ENCODE data around the gene CASZ1. TPM values are rescaled to one million over a fixed set of nuclear protein-coding genes. Genes with fewer than 3 reads are reported as not detected.

CASZ1 gene
- total and polyA plus RNA-seq, 2 donors from 2014 or later = 10.1 to 33.0 TPM

DNA sequence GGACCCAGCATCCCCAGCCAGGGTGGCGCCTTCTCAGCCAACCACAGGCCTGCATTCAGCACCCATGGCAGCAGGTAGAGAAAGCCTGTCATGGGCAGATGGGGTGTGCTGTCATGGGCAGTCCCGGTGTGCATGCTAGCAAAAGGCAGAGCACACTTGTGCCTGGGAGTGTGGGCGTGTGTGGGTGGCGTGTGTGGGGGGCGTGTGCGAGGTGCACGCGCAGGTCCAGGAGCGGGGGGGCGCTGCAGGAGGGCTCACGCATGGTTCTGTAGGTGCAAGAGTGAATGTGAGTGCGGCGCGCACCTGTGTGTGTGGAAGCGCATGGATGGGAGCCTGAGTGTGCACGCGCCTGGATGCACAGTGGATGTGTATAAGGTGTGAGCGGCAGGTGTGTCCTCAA is 137.2 kb downstream of the CASZ1 start:
- H3K9ac ChIP-seq (ENCODE audit: low read length in 3 of 3) = no peak overlapping the region

DNA sequence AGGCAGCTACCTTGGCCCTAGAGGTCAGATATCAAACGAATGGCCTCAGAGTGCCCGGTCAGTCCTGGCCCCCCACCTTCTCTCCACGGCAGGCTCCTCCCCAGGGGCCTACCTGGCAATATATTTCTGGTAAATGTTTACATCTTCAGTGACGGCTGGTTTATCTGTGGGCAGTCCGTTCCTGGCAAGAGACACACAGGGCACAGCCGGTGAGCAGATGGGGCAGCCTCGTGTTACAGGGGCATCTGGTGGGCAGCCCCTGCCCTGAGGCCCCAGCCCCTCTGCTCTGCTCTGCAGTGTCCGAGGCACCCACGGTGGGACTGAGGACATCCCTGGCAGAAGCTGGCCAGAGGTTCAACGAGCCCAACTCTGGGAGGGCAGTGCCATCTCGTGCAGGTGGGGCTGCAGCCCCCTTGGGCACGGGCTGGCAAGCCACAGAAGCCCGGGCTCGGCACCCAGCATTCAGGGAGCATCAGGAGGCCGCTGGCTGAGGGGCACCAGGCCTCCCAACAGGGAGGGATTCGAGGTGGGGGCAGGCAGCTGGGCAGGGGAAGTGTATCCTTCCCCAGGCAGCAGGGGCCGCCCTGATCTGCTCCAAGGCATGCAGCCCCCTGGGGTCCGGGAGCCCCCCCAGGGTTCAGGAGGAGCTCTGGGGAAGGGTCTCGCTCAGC is 137.9 kb downstream of the CASZ1 start:
- H3K27ac ChIP-seq (ENCODE audit: low read depth in 2 of 2, low read length in 2 of 2) = no peak overlapping the region
- FAIRE-seq (no peak), DNase-seq (no peak)
- peaks cover 2 to 9% (median 3%) of the 10 kb centered on the region in 3 donors for H3K36me3 ChIP-seq (ENCODE audit: control insufficient read depth in 2 of 3, insufficient read depth in 3 of 3, low read length in 3 of 3)
- no peaks in the 10 kb centered on the region for H3K27me3 ChIP-seq (ENCODE audit: control insufficient read depth, insufficient read depth, low read length)
- peaks cover 1 to 4% (median 3%) of the 10 kb centered on the region in 3 donors for H3K4me1 ChIP-seq (ENCODE audit: control insufficient read depth in 2 of 3, insufficient read depth in 2 of 3, low read depth in 1 of 3, low read length in 3 of 3)
- H3K4me3 ChIP-seq (ENCODE audit: low read length in 3 of 3) = no peak overlapping the region
- TF ChIP-seq, protein P1, sequence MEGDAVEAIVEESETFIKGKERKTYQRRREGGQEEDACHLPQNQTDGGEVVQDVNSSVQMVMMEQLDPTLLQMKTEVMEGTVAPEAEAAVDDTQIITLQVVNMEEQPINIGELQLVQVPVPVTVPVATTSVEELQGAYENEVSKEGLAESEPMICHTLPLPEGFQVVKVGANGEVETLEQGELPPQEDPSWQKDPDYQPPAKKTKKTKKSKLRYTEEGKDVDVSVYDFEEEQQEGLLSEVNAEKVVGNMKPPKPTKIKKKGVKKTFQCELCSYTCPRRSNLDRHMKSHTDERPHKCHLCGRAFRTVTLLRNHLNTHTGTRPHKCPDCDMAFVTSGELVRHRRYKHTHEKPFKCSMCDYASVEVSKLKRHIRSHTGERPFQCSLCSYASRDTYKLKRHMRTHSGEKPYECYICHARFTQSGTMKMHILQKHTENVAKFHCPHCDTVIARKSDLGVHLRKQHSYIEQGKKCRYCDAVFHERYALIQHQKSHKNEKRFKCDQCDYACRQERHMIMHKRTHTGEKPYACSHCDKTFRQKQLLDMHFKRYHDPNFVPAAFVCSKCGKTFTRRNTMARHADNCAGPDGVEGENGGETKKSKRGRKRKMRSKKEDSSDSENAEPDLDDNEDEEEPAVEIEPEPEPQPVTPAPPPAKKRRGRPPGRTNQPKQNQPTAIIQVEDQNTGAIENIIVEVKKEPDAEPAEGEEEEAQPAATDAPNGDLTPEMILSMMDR (IDR thresholded peaks at IDR 0.05; ENCODE audit: borderline replicate concordance, extremely low read depth, insufficient read depth) = no peak
- intact Hi-C loops (cut with DNase I) = no loop called here
- H3K9me3 ChIP-seq (ENCODE audit: control insufficient read depth in 2 of 3, insufficient read depth in 1 of 3, low read length in 3 of 3) = peaks cover 0 to 5% (median 0%) of the 10 kb centered on the region in 3 donors
- H3K9ac ChIP-seq (ENCODE audit: low read length in 3 of 3) = no peak overlapping the region

More for the DNA sequence above, 137.2 kb downstream of the CASZ1 start:
- Histone ChIP-seq H3K36me3 (ENCODE audit: control insufficient read depth in 2 of 3, insufficient read depth in 3 of 3, low read length in 3 of 3) (peaks cover 2 to 9% (median 3%) of the 10 kb centered on the region in 3 donors), H3K27ac (ENCODE audit: low read depth in 2 of 2, low read length in 2 of 2) (no peak overlapping the region), H3K4me3 (ENCODE audit: low read length in 3 of 3) (no peak overlapping the region), H3K9me3 (ENCODE audit: control insufficient read depth in 2 of 3, insufficient read depth in 1 of 3, low read length in 3 of 3) (peaks cover 0 to 5% (median 0%) of the 10 kb centered on the region in 3 donors), H3K4me1 (ENCODE audit: control insufficient read depth in 2 of 3, insufficient read depth in 2 of 3, low read depth in 1 of 3, low read length in 3 of 3) (peaks cover 3 to 8% (median 6%) of the 10 kb centered on the region in 3 donors), H3K27me3 (ENCODE audit: control insufficient read depth, insufficient read depth, low read length) (no peaks in the 10 kb centered on the region)
- FAIRE-seq (no peak), DNase-seq (no peak)
- TF ChIP-seq, protein P1 (IDR thresholded peaks at IDR 0.05; ENCODE audit: borderline replicate concordance, extremely low read depth, insufficient read depth) = no peak
- intact Hi-C loops (cut with DNase I) = no loop called here

DNA sequence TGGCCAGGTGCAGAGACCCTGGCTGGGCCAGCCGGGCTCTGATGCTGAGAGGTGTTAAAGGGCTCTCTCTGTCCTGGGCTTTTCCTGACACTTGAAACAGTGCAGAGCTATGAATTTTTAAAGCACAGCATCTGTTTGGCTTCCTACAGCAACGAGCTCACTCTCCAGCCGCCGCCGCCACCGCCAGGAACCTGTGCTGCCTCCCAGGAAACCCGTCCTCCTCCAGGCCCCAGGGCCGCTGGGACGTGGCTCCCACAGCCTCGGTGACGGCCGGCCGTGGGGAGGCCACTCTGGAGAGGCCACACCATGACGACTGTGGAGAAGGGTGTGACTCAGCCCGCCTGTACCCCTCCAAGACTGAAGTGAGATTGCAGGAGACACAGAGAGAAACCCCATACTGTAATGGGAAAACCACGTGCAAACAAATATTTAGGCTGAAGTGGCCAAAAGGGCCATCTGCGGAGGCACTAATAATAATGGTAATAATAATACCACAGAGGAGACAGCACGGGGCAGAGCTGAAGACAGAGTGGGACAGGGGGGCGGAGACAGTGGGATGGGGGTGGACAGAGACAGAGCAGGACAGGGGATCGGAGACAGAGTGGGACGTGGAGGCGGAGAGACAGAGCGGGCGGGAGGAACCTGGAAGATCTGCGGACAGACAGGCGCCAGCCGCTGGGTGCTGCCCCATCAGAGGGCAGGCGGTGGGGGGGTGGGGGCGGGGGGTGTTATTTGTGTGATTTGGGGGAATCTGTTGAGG is 139.2 kb downstream of the CASZ1 start:
- TF ChIP-seq, protein P1 (IDR thresholded peaks at IDR 0.05; ENCODE audit: borderline replicate concordance, extremely low read depth, insufficient read depth) = no peak
- no peaks in the 10 kb centered on the region for H3K27me3 ChIP-seq (ENCODE audit: control insufficient read depth, insufficient read depth, low read length)
- intact Hi-C loops (cut with DNase I) = no loop called here
- H3K4me3 ChIP-seq (ENCODE audit: low read length in 3 of 3) = no peak overlapping the region
- no peaks in the 10 kb centered on the region for H3K4me1 ChIP-seq (ENCODE audit: control insufficient read depth in 2 of 3, insufficient read depth in 2 of 3, low read depth in 1 of 3, low read length in 3 of 3)
- no peak overlapping the region for H3K9ac ChIP-seq (ENCODE audit: low read length in 3 of 3)
- no peak overlapping the region for H3K27ac ChIP-seq (ENCODE audit: low read depth in 2 of 2, low read length in 2 of 2)
- peaks cover 0 to 5% (median 0%) of the 10 kb centered on the region in 3 donors for H3K9me3 ChIP-seq (ENCODE audit: control insufficient read depth in 2 of 3, insufficient read depth in 1 of 3, low read length in 3 of 3)
- peaks cover 2 to 9% (median 3%) of the 10 kb centered on the region in 3 donors for H3K36me3 ChIP-seq (ENCODE audit: control insufficient read depth in 2 of 3, insufficient read depth in 3 of 3, low read length in 3 of 3)
- no peak for DNase-seq
- no peak for FAIRE-seq
